Central memory CD4-positive, alpha-beta T cell (primary cell): ENCODE results near the gene VWA3B.
"Not testable (repeated sequence)": the region's sequence is repeated elsewhere in the genome, so short reads cannot be mapped to it uniquely, and the experiment has no call there.

Experiments used
- DNase-seq: peaks from one replicate; pipeline ENCODE4 v3.0.0; 2022

VWA3B gene

DNA sequence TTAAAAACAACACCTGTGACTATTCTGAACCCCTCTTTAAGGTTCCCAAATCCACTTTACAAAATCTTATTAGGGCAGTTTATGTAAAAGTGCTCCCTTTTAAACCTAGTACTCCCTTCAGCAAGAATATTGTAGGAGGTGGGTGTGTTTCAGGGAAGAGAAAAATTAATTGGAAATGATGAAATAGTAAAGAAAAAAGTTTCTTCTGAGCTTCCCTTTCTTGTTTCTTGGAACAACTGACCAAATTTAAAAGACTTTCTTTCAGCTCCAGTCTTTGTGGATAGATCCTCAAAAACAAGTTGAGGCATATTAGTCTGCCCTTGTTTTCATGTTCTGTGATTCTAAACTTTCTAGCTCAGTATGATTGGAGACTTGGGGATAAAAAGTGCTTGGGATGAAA lies 3.0 kb downstream of the VWA3B start:
- no peak for DNase-seq

DNA sequence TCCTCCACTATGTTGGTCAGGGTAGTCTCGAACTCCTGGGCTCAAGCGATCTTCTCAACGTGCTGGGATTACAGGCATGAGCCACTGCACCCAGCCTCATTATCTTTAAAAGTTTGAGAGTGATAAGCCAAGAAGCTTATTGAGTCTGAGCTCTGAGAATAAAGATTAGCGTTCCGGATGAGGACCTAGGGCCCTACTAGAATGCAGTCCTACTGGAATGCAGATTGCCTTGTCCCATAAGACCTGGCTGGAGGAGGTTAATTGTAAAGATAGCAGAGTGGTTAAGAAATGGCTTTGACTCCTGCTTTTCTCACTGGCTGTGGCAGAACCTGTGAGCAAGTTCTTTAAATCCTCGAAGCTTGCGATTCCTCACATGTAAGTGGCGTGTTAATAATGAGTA lies 4.0 kb downstream of the VWA3B start:
- no peak for DNase-seq

DNA sequence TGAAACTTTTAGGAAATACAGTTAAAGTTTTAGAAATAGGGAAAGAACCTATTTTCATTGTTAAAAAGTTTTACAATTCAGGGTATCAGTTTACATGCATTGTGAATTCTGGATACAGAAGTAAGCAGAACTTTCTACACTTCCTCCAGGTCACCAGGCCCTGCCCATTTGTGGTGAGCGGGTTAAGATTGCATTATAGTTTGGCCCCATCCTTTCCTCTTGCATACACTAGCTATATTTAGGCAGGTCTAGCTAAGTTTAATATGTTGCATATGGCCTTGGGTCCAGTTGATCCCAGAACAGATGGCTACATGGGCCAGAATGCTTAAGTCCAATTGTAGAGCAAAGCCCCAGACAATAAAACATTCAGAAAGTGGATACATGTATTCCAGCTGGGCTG lies 4.8 kb downstream of the VWA3B start:
- DNase-seq = no peak

DNA sequence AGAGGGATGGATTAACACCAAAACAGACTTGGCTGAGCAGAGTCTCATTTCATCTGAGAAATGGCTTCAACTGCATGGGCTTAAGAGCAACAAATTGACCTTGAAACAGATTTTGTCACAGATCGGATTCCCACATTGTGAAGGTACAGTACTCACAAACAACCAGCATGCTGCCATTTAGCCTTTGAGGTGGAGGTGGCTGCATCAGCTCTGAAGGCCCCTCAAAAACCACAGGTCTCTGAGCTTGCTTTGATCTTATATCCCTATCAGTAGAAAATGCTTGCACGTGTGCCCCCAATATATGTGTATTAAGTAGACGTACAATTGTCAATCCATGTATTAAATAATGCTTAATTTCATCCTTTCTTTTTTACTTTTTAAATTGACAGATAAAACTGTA lies 6.2 kb downstream of the VWA3B start:
- no peak for DNase-seq

DNA sequence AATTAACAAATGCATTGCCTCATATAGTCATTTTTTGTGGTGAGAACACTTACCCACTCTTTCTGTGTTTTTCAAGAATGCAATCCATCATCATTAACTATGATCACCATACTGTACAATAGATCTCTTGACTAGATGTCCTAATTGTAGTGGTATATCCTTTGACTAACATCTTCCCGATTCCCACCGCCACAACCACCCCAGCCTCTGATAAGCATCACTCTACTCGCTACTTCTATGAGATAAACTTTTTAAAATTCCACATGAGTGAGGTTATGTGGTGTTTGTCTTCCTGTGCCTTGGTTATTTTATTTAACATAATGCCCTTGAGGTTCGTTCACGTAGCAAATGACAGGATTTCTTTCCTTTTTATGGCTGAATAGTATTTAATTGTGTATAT lies 6.6 kb downstream of the VWA3B start:
- DNase-seq = no peak

DNA sequence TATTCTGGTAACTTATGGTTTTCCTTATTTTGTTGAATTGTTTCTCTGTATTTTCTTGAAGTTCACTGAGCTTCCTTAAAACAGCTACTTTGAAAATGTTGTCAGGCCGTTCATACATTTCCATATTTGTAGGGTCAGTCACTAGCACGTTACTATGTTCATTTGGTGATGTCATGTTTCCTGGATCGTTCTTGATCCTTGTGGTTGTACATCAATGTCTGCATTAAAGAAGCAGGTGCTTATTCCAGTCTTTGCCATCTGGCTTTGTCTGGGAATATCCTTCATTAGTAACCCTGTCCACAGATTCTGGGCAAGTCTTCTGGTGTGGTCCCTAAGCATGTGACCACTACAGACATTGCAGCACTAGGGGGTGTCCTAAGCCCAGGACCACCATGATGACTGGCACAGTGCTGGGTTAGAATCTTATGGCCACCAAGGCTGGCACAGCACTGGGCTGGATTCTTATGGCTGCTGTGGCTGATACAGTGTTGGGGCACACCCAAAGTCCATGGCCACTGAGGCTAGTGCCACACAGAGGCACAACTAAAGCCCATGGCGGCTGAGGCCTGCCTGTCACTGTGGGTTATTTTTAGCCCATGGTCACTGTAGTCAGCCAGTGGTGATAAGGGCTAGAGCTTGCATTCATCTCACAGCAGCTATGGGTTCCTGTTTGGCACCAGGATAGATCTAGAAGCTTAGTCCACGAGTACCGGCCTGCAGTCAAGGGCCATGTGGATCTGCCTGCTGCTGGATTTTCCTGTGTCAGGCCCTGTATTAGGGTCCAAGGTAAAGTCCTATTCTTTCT lies 13.2 kb downstream of the VWA3B start:
- DNase-seq = no peak

DNA sequence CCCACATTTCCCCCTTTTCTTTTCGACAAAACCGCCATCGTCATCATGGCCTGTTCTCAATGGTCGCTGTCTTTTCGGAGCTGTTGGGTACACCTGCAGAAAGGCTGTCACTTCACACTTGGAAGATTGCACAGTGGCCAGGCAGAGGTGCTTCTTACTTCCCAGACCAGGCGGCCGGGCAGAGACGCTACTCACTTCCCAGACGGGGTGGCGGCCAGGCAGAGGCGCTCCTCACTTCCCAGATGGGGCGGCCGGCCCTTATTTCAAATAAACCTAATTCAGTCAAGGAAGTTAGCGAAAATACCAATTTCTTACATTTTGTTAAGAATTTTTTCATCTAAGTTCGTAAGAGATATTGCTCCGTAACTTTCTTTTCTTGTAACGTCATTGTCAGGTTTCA lies 15.3 kb downstream of the VWA3B start:
- not testable (repeated sequence) for DNase-seq

DNA sequence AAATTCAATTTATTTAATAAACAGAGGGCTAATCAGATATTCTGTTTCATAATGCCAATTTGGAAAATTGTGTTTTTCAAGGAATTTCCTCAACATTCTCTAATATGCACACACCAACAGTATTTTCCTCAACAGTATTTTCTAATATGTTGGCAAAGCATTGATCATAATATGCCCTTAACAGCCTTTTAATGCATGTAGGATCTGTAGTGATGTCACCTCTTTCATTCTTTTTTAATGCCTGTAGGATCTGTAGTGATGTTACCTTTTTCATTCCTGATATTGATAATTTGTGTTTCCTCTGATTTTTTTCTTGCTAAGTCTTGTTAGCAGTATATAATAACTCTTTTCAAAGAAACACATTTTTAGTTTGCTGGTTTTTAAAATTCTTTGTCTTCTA lies 15.9 kb downstream of the VWA3B start:
- no peak for DNase-seq

DNA sequence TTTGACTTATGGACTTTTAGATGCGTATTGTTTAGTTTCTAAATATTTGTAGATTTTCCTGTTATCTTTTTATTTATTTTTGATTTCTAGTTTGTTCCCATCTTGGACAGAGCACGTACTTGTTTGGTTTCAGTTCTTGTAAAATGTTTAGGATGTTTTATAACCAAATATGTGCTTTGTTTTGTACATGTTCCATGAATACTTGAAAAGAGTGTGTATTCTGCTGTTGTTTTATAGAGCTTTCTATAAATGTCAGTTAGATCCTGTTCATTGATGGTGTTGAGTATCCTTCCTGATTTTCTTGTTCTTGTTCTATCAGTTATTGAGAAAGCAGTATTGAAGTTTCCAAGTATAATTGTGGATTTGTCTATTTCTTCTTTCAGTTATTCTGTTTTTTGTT lies 21.1 kb downstream of the VWA3B start:
- no peak for DNase-seq

DNA sequence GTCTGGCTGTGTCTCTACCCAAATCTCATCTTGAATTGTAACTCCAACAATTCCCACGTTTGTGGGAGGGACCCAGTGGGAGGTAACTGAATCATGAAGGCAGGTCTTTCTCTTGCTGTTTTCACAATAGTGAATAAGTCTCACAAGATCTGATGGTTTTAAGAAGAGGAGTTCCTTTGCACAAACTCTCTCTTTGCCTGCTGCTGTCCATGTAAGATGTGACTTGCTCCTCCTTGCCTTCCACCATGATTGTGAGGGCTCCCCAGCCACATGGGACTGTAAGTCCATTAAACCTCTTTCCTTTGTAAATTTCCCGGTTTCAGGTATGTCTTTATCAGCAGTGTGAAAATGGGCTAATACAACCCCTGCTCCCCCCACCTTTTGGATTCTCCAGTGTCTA lies 23.8 kb downstream of the VWA3B start:
- no peak for DNase-seq

DNA sequence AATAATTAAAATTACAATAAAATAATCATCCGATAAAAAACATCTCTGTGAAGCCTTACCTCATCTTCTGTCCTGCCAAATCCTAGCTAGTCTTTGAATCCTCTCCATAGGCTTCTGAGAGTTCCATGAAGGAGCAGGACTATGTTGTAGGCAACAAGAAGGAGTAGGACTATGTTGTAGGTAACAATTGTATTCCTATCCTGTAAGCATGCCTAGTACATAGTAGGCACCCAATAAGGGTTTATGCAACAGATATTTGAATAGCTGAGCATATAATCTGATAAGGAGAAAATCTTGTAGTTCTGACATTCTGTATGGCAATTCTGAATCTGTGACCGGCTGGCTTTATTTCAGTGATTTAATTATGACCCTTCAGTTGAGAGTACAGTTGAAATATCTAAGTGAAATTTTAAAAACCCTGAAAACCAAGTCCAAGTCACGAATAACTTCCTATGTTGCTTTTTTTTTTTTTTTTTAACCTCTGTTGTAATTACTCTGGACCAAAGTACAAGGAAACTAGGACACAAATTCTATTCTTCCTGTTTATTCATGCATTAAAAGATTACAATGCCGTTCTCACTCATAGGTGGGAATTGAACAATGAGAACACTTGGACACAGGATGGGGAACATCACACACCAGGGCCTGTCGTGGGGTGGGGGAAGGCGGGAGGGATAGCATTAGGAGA lies 27.8 kb downstream of the VWA3B start:
- no peak for DNase-seq

DNA sequence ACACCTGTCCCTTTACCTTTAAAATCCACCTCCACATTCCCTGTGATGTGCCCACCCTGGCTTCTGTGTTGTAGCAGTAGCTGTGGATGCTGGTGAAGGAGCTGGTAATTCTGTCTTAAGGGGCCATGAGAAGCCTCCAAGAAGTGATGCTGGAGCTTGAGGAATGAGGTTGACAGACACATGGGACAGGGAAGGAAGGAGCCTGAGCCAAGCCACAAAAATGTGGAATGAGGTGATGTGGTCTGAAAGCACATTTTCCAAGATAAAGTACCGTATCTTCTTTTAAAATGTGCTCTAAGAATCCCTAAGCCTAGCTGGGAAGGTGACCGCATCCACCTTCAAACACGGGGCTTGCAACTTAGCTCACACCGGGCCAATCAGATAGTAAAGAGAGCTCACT lies 31.2 kb downstream of the VWA3B start:
- DNase-seq = no peak

DNA sequence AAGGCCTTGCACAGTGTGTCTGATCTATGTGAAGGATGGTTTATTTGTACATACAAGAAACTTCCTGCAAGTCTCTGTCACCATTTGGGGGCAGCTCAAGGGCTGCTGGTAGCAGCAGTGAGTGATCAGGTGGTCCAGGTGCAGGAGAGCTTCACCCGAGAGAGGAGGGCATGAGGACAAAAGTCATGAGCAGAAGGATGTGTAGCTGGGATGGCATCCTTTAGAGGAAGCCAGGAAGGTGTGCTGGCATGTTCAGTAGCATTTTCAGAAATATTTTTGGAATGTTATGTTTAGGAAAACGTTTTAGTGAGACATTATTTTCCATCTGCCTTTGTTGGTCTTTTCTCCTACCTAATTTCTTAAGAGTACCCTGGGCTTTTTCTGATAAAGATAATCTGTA lies 31.9 kb downstream of the VWA3B start:
- DNase-seq = no peak

DNA sequence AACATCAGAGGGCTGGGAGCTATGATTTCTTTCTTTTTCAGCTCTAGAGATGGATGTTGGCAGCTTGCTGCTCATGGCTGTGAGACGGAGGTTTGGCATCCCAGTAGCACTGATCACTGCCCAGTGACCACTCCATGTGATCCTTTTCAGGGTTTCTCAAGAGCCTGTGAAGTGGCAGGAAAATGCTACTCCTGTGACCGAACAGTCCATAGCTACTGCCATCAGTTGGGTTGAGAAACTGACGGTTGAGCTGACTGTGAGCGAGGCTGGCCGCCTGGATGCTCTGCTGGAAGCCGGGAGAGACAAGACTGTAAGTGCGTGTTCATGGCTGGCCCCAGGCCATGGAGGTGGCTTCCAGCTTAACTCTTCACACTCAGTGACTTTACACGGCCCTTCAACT lies 34.2 kb downstream of the VWA3B start:
- no peak for DNase-seq

DNA sequence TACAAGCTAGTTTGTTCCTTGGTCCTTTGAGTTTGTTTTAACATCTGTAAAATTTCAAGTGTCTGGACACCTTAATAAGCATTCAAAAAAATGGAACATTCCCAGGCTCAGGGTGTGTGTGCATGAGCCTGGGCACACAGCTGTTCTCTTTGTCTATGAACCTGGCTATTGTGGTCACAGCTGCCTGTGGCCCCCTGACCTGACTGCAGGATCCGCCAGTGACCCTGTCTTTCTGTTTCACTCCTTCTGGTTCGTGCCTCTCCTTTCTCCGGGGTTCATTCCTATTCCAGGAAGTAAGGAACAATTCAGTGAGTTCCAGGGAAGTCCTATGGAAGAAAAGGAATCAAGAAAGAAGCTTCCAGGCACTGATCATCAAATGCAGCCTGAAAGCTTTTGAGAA lies 35.6 kb downstream of the VWA3B start:
- no peak for DNase-seq

DNA sequence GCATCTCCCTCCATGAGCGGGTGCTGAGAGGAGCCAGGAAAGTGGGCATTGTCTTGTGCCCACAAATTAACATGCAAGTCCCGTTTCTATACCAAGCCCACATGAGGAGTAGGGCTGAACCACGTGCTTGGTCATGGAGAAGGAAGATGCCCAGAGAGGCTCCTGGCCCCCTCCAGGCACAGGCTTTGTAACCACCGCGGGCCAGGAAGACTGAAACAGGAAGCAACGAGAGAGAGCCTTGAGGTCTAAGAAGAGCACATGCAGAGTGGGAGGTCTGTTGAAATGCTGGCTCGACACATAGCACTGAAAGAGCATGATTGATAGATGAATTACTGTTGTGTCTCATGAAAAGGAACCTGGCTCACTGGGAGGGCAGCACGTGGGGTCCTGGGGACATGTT lies 36.3 kb downstream of the VWA3B start:
- no peak for DNase-seq

DNA sequence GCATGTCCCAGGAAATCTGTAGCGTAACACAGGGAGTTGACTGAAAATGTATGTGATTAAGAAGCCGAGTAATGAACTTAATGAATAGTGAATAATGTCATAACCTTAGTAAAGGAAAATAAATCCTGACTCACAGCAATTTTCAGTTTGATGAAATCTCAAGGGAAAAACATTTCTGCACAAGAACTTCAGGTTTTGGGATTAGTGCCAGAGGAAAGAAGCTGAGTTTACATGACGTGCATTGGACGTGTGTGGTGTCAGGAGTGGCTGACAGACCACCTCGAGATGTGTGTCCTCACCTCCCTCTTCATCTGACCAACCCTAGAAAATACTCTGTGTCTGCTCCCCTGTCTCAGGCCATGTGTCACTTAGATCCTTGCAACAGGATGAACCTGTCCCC lies 39.1 kb downstream of the VWA3B start:
- no peak for DNase-seq

DNA sequence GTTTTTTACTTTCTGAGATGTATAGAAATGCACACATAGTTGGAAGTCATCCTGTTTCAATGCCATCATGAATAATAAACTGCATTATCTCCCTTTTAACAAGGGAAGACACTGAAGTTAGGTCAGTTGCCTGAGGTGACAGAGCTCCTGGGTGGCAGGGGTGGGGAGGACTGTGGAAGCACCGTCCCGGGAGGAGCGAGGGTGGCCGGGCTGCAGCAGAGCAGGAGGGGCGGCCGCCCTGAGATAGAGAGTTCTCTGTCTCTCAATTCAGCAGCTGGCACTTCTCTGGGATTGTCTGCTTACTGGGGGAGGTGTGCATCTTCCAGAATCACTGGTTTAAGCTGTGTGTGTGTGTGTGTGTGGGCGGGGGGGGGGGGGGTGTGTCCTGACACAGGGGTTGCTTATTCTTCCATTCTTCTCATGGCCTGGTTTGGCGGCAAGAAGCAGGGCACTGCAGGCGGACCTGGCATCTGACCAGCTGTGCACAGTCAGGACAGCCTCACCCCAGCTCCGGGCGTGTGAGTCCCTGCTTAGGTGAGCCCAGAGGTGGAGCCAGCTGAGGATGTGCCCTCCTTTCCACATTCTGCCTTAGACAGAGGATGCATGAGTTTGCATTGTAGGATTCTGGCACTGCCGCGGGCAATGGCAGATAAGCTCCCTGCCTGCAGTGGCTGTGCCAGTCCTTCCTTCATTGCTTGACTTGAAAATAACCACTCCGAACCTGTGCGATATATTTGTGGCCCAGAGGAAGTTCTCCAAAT lies 40.4 kb downstream of the VWA3B start:
- no peak for DNase-seq

DNA sequence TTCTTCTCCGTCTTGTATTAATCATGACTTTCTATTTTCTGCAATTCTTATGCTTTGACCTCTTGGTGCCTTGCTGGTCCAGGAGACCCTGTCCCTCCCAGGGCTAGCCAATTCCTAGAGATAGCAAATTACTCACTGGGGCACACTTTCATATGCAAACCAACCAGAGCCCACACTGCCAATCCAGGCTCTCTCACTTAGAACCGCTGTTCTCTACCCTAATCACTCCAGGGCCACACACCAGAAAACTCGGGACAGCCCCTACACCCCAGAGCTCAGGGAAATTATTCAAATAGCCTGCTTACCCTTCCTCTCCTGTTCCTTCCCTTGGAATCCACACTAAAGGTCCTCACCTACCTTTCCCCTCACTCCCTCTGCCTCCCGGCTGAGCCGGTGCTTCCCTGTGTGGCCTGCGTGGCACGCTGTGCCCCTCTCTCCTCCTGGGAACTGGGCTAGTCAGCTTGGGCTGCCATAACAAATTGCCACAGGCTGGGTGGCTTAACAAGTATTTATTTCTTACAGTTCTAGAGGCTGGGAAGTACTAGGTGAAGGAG lies 41.7 kb downstream of the VWA3B start:
- no peak for DNase-seq

DNA sequence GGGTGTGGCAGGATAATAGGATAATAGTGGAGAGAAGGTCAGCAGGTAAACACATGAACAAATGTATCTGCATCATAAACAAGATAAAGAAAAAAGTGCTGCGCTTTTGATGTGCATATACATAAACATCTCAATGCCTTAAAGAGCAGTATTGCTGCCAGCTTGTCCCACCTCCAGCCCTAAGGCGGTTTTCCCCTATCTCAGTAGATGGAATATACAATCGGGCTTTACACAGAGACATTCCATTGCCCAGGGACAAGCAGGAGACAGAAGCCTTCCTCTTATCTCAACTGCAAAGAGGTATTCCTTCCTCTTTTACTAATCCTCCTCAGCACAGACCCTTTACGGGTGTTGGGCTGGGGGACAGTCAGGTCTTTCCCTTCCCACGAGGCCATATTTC lies 43.1 kb downstream of the VWA3B start:
- not testable (repeated sequence) for DNase-seq

DNA sequence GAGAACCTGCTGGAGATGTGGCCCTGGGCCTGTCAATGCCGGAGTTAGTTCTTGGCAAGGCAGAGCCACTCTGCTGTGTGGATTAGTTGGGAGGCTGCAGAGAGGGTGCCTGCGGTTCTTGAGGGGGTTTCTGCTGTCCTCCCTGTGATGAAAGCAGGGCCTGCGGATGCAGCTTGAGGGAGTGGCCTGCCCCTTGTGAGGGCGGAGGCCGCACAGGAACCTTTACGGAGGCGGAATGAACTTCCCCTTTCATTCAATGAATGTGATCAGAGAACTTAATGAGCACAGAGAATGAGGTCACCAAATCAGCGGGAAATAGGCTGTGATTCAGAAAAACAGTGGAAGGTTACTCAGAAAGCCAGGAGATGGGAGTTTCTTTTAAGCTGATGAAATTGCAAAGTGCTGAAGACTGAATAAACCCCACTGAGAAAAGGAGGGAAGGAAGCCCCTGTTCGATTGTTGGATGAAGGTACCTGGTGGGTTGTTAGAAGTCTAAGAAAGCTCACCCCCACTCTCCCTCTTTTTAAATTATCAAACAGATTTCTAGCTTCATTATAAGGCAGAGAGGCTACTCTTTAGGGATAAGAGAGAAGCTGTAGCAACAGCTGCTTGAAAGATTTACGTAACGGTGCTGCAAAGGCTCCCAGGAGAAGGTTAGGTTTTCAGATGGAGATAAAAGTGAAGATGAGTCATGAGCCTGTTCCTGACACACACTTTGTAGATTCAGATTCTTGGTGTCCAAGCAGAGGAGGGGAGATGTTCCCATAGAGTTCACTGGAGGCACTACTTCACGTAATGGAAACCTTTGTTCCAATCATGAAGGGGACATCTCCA lies 47.4 kb downstream of the VWA3B start:
- DNase-seq = no peak

DNA sequence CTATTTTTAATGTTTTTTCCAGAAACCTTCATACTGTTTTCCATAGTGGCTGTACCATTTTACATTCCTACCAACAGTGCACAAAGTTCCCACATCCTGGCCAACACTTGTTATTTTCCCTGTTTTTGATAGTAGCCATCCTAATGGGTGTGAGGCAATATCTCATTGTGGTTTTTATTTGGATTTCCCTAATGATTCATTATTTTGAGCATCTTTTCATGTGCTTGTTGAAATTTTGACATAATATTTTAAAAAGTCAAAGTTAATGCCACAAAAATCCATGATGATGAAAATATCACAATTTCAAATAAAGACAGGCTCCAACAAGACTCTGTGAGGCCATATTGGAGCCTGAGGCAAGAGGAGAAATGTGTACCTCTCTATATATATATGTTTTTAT lies 50.2 kb downstream of the VWA3B start:
- no peak for DNase-seq

DNA sequence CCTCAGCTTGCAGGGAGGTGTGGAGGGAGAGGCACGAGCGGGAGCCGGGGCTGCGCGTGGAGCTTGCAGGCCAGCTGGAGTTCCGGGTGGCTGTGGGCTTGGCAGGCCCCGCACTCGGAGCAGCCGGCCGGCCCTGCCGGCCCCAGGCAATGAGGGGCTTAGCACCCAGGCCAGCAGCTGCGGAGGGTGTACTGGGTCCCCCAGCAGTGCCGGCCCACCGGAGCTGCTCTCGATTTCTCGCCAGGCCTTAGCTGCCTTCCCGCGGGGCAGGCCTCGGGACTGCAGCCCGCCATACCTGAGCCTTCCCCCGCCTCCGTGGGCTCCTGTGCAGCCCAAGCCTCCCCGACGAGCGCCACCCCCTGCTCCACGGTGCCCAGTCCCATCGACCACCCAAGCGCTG lies 52.0 kb downstream of the VWA3B start:
- DNase-seq = not testable (repeated sequence)
